Stimulated activated CD4-positive, alpha-beta T cell treated with anti-CD3 and anti-CD28 coated beads, Interleukin-2, amount 100 ng/mL, for 4 hours (primary cell): ENCODE data around the gene FASTK.
A peak's percentile ranks its signal among the peaks of the same experiment; 100 is the strongest.

Source experiments
- DNase-seq: peaks from one replicate; pipeline ENCODE4 v3.0.0-alpha.2; 2020; ENCODE audit warnings: low read depth

Gene FASTK

GRCh38 chr7:151118108-151119054 lies 37.8 kb upstream of the FASTK start:
- DNase-seq: no peak

DNA sequence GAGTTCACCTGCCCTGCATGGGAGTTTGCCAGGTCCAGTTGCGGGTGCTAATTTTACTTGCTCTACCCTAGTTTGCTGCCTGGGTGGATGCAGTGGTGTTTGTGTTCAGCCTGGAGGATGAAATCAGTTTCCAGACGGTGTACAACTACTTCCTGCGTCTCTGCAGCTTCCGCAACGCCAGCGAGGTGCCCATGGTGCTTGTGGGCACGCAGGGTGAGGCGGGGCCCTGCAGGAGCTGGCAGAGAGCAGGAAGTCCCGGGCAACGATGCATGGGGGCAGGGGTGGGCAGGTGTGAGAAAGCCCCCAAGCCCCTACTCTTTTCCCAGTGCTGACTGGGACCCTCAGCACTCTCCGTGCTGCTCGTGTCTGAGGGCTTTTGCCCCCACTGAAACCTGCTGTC lies 37.0 kb upstream of the FASTK start:
- peak; percentile 22 for DNase-seq

- no peak for DNase-seq
These were observed 36.2 kb upstream of the FASTK start for GRCh38 chr7:151116603-151117440.

DNA sequence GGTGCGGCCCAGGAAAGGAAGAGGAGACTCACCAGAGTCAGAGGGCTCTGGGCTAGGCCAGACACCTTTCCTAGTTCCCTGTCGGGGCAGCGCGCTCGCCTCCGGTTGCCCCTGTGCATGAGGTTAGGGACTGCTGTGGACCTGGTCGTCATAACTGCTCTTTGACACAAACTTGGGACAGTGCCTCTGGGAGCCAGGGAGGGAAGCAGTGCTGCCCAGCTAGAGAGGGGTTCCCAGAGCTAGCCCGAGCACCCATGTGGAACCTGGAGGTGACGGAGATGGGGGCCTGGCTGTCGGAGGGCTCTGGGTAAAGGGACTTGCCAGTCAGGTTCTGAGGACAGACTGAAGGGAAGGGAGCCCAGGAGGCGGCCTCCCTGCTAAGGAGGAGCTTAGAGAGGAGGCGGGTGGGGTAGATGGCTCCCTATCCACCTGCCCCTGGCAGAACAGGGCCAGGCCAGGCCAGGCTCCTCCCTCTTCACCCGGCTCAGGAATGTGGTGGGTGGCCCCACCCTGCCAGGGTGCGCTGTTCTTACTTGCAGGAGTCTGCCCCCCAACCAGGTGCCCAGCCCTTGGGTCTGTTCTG lies 35.3 kb upstream of the FASTK start:
- DNase-seq: no peak

GRCh38 chr7:151115121-151115835 lies 34.7 kb upstream of the FASTK start:
- DNase-seq: peak; percentile 22

- no peak for DNase-seq
These were observed 33.8 kb upstream of the FASTK start for GRCh38 chr7:151114151-151115090.

DNA sequence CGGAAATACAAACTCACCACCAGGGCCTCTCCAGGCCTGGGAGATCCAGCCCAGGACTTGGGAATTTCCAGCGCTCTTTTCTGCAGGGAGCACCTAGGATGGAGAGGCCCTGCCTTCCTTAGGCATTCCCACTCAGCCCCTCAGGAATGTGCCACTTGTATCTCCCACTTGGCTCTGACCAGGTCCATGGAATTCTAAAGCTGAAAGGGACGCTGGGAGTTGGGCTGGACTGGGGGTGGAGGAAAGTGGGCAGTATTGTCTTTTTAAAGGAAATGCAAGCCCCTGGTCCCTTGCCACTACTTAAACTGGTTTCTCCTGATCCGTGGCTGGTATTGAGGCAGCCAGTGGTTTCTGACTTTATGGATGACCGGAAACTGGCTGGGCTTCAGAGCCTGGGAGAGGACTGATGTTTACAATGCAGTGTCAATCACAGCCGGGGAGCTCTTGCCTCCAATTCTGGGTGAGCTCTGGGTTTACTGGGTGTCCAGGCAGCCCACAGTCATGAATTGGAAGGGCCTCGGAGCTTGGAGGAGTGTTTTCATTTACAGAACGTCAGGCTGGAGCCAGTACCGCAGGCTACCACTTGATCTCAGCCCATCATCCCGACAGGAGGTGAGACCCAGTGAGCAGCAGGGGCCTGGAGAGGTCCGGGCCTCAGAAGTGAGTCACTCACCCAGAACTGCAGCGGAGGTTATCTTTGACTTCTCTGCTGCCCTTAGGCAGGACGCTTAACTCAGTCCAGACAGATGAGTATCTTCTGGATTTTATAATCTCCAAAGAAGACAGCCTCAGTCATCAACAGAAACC lies 32.9 kb upstream of the FASTK start:
- no peak for DNase-seq

DNA sequence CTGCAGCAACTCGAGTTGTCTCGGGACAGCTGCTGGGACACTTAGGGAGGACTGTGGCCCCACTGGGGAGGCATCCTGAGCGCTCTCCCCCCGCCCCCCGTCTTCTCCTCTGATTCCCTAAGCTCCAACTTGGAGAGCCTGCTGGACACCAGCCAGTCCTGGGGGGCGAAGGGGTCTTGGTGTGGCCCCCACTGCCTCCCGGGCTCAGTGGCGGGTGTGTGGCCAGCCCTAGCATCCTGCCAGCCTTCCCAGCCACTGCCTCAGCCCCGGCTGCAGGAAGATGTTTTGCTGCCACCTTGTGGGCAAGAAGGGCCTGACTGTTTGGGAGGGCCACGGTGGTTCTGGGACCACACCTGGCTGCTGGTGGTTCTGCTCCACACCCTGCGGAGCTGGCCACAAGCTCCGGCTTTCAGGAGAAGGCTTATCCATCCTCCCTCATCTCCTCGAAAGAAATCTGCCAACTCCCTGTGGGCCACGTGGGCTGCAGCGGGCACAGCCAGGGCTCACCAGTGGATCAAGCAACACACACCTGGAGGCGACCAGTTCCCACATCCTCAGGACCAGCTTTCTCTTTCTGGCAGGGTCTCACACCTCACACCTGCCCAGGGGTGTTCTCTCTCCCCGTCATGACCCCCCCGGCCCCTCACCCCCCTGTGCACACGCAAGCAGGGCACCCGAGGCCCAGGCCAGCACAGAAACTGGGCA lies 30.5 kb upstream of the FASTK start:
- peak; percentile 63 for DNase-seq

DNA sequence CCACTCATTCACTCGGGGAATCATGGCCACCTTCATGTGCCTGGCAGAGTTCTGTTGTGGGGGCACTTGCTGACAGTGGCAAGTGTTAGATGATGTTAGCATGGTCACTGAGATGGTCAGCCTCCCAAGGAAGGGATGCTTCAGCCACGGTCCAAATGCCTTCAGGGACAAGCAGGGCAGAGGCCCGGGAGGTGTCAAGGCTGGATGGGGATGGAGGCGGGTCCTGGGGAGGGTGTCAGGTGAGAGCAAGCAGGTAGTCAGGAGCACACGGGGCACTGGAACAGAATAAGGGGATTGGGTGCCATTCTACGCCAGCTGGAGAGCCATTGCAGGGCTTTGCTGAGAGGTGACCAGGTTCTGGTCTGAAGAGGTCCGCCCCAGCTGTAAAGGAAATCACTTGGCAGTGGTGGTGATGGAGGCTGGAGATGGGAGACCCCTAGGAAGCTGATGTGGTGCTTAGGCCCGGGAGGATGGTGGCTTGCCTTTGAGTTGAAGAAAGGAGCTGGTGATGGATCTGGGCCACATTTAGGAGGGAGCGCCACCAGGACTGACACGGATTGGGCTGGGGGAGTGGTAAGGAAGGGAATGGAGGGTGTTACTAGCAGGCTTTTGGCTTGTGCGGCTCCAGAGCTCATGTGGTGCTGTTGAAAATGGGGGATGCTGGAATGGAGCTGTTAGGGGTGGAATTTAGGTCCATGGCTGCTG lies 29.8 kb upstream of the FASTK start:
- DNase-seq: no peak

- DNase-seq: no peak
These were observed 28.8 kb upstream of the FASTK start for GRCh38 chr7:151109094-151110048.

DNA sequence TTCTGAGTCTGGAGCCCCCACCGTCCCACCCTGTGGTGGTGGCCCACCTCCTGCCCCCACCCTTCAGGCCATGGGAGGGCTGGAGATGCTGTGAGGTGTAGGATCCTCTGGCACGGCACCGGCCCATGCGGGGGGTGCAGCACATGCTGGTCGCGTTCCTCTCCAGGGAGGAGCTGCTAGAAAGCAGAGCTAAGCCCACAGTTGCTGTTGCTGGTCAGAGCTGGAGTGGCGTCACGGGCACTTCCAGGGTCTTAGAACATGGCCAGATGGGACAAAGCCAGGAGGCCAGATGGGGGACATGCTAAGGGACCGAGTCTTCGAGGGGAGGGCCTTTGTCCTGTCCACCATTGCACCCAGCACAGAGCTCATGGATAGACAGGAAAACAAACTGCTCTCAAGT lies 27.3 kb upstream of the FASTK start:
- no peak for DNase-seq

DNA sequence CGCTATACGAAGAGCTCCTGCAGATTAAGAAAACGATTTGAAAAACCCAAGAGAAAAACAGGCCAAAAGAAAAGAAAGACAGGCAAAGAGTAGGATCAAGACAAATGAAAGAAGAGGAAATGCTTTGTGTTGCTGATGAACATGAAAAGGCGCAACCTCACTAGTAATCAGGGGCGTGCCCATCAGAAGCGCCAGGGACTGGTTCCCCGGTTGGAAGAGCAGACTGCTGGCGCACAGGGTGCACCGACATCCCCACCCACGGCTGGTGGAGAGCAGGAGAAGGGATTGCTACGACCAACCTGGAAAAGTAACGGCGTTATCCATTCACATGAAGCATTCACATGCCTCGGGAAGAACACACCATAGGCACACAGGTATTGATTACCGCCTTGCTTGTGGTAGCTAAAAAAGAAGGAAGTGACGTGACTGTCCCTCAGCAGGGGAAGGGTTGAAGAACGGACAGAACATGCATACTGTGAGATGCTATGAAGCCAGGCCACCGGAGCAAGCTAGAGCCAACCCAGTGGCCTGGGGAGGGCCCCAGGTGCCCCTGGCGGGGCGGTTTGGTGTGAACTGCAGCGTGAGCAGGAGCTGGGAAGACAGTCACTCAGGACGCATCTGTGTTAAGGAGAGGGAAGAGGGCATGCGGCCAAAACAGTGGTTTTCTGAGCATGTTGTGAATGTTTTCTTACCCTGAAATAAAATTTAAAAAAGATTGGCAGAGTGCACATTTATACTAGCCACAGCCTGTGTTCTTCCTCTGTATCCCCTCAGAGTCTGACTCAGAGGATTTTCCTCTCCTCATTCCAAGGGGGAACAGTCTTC lies 24.0 kb upstream of the FASTK start:
- no peak for DNase-seq

GRCh38 chr7:151103973-151104372 lies 23.4 kb upstream of the FASTK start:
- no peak for DNase-seq

DNA sequence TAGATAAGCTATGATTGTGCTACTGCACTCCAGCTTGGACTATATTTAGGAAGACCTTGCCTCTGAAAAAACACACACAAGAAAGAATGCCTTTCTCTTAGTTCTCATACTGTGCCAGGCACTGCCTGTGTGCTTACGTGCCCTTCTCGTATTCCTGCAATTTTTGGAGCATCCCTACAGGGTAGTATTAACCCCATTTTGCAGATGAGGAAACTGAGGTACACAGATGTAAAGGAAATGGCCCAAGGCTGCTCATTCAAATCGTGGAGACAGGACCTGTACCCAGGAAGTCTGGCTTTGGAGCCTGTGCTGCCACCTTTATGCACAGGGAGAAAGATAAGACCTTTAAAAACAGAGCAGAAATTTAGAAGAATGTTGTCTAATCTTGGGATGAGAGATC lies 22.4 kb upstream of the FASTK start:
- no peak for DNase-seq

DNA sequence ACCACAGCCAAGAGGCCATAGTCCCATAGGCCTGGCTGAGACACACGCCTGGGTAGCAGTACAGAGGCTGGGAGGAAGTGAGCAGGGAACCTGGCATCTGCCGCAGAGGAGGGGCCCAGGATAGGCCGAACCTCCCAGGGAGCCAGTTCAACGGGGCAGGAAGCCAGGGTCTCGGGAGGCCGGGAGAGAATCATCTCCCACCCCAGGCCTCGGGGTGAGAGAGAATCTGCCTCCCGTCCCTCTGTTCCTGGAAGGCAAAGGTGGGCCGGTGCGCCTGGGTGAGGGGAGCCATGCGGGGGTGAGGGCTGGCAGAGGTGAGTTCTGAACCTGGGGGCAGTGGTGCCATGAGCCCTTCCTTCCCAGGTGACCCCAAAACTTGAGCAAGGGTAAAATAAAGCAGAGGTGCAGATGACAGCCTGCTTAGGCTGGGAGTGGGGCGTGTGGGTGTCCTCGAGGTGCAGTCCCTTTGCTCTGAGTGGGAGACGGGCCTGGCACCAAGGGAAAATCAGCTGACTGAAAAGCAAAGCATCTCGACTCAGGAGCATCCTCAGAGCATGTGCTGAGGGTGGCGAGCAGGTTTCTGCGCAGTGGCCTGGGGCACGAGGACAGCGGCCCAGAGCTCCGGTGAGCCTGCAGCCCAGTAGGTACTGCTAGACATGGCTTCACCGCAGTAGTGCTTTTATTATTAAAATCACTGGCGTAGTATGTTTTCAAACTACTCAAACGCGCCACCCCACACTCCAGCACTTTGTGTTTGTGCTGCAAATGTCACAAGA lies 21.2 kb upstream of the FASTK start:
- DNase-seq: no peak

- DNase-seq: no peak
These were observed 20.3 kb upstream of the FASTK start for GRCh38 chr7:151100921-151101320.
